Stimulated activated CD8-positive, alpha-beta memory T cell treated with anti-CD3 and anti-CD28 coated beads, Interleukin-12 subunit alpha, Interleukin-12 subunit beta, amount 100 ng/mL, for 1 hour (primary cell): Measurements from ENCODE around the gene PGAP6.

Experiments
- DNase-seq: peaks from one replicate; pipeline ENCODE4 v3.0.0-alpha.2; 2020; ENCODE audit warnings: low read depth

The PGAP6 gene

GRCh38 chr16:324451-325334, 57.1 kb downstream of the PGAP6 start:
- peak; percentile 27 for DNase-seq

GRCh38 chr16:324201-324450, 57.7 kb downstream of the PGAP6 start:
- no peak for DNase-seq

GRCh38 chr16:322476-323143, 59.2 kb downstream of the PGAP6 start:
- DNase-seq, result no peak

- no peak for DNase-seq
These were observed 60.2 kb downstream of the PGAP6 start for GRCh38 chr16:321532-321931.
